Skeletal muscle satellite cell (primary cell): Measurements from ENCODE around the gene SCYL1.

Source experiments
- H3K27me3 ChIP-seq: 2 replicates; pipeline ENCODE4 v1.7.0; 2013; ENCODE audit warnings: low read length; ENCODE audit not compliant: control insufficient read depth, insufficient read depth
- H3K36me3 ChIP-seq: 2 replicates; pipeline ENCODE4 v1.7.0; 2013; ENCODE audit warnings: mild to moderate bottlenecking, control low read depth, low read length; ENCODE audit not compliant: insufficient read depth
- H3K4me1 ChIP-seq: 2 replicates; pipeline ENCODE4 v1.7.0; 2013; ENCODE audit warnings: low read length; ENCODE audit not compliant: control insufficient read depth, insufficient read depth
- H3K4me2 ChIP-seq: 2 replicates; pipeline ENCODE4 v1.7.0; 2013; ENCODE audit warnings: mild to moderate bottlenecking, low read length
- H3K4me3 ChIP-seq: 2 replicates; pipeline ENCODE4 v1.7.0; 2013; ENCODE audit warnings: low read length
- H3K9ac ChIP-seq: 2 replicates; pipeline ENCODE4 v1.7.0; 2013; ENCODE audit warnings: mild to moderate bottlenecking, low read depth, low read length, moderate library complexity
- H3K9me3 ChIP-seq: replicated peaks from 2 replicates; pipeline ENCODE4 v1.7.0; 2013; ENCODE audit warnings: mild to moderate bottlenecking, control low read depth, low read length

Gene SCYL1

GRCh38 chr11:65554057-65554818 is 29.4 kb downstream of the SCYL1 start:
- Histone ChIP-seq H3K36me3 (peaks cover 25% of the 10 kb centered on the region), H3K9me3 (no peaks in the 10 kb centered on the region), H3K27me3 (no peaks in the 10 kb centered on the region), H3K9ac (no peak overlapping the region), H3K4me3 (no peak overlapping the region), H3K4me2 (peak overlapping the region; percentile 9), H3K4me1 (peaks cover 48% of the 10 kb centered on the region)

DNA sequence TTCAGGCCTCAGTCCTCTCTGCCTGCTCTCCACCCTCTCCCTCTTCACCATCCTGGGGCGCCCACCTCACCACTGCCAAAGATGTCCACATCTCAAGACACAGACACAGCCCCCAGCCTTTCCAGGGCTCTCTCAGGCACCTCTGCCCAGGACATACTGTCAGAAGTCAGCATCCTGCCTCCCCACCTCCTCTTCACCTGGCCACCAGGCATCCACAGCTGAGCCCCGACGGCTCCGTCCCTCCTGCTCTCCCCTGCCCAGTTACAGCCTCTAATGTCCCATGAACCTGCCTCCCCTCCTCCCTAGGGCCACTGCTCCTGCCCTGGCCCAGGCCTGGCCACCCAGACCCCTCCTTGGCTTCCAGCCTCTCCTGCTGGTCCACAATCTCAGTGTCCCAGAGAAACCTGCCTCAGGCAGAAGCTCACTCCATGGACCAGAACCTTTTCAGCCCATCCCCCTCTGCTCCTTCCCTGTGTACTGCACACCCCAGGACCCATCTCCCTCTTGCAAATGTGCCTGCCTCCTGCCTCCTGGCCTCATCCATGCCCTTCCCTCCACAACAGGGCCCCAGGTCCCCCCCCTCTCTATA is 30.1 kb downstream of the SCYL1 start:
- Histone ChIP-seq H3K4me1 (peaks cover 55% of the 10 kb centered on the region), H3K36me3 (peaks cover 22% of the 10 kb centered on the region), H3K9ac (no peak overlapping the region), H3K4me3 (peak overlapping the region; percentile 56), H3K27me3 (no peaks in the 10 kb centered on the region), H3K4me2 (peak overlapping the region; percentile 93), H3K9me3 (no peaks in the 10 kb centered on the region)

DNA sequence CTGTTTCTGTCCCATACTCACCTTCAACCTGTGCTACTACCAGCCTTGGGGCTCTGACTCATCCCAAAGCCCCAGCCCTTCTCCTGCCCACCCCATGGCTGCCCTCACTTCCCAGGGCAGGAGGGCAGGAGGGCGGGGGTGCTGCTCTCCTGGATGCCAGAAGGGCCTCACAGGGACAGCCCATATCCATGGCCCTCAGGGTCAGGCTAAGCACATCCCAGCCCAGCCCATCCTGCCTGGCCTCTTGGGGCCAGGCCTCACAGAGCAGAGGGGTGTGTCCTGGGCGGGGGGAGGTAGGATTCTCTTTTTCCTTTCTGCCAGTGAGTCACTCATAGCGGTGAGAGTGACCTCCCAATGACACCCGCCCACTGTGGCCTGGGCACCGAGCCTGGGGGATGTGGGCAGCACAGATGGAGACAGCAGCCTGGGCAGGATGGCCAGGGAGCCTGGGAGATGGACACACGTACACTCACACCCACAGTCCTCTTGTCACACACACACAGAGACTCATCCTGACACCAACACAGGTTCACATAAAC is 30.9 kb downstream of the SCYL1 start:
- Histone ChIP-seq H3K4me3 (peak overlapping the region; percentile 56), H3K36me3 (peaks cover 21% of the 10 kb centered on the region), H3K4me1 (peaks cover 64% of the 10 kb centered on the region), H3K4me2 (peak overlapping the region; percentile 93), H3K9ac (peak overlapping the region; percentile 13), H3K27me3 (no peaks in the 10 kb centered on the region), H3K9me3 (no peaks in the 10 kb centered on the region)

- H3K36me3 ChIP-seq: peaks cover 12% of the 10 kb centered on the region
- peak overlapping the region; percentile 78 for H3K9ac ChIP-seq
- H3K4me3 ChIP-seq: peak overlapping the region; percentile 74
- H3K27me3 ChIP-seq: no peaks in the 10 kb centered on the region
- H3K4me1 ChIP-seq: peaks cover 66% of the 10 kb centered on the region
- no peaks in the 10 kb centered on the region for H3K9me3 ChIP-seq
- peak overlapping the region; percentile 93 for H3K4me2 ChIP-seq
Observed at GRCh38 chr11:65556470-65557279, 31.8 kb downstream of the SCYL1 start.

DNA sequence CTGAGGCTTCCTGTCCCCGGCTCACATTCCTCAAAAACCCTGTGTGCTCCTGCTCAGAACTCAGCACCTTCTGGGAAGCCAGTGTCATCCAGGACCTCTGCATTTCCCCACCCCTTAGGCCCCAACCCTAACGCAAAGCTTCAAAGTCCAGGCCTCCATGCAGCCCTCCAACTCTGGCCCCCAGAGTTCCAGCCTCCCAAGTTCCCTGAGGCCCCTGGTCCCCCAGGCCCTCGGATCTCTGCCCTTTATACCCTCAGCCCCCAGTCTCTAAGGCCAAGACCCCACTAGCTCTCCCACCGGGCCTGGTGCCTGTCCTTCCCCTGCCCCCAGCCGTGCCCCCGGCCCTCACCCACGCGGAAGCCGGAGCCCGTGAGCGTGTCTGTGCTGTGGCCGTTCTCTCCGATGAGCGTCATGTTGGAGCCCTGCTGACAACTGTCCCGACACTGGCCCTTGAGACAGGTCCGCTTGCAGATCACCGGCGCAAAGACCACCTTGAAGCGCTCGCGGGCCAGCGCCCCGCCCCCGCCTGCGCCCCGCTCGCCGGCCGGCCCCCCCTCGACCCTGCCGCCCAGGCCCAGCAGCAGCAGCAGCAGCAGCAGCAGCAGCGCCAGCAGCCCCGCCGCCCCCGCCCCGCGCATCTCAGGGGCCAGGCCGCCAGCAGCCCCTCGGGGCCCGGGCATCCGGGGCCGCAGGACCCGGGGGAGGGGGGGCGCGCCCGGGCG is 32.6 kb downstream of the SCYL1 start:
- Histone ChIP-seq H3K4me1 (peaks cover 66% of the 10 kb centered on the region), H3K9me3 (no peaks in the 10 kb centered on the region), H3K27me3 (no peaks in the 10 kb centered on the region), H3K4me3 (peak overlapping the region; percentile 74), H3K4me2 (peak overlapping the region; percentile 93), H3K9ac (peak overlapping the region; percentile 78), H3K36me3 (peaks cover 4% of the 10 kb centered on the region)

DNA sequence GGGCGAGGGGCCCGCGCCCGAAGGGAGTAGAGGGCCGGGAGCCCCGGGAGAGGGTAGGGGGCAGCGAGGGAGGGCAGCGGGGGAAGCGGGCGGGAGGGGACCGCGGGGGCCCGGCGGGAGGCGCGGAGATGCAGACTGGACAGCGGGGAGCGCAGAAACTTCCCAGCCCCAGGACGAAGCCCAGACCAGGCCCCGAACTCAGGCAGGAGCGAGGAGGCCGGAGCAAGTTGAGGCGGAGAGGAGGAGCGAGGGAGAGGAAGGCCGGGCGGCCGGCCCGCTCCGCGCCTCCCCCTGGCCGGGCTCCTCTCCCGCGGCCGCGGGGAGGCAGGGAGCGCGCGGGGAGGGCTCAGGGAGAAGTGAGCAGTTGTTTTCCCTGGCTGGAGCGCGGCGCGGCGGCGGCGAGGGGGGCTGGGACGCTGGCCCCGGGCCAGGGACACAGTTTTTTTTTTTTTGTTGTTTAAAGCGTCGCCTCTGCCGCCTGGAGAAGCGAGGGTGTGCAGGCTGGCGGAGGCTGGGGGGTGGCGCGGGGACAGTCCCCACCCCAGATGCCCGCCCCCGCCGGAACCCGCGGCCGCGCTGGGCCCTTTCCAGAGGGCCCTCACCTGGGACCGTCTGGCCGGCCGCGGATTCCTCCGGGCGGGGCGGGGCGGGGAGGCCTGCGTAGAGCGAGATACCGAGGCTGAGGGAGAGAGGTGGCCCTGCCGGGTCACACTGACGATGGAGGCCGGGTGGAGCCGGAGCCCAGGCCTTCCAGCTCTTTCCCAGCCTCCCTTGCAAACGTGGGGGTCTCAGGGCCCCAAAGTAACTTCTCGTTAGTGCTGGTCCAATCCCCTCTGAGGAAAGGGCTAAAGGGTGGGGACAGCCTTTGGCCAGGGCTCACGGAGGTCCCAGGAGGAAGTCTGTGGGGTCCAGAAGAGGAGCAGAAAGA is 33.4 kb downstream of the SCYL1 start, which contains the start of gene LTBP3:
Gene LTBP3, minus strand, starts transcription at position 358 of the 928 bp plus-strand sequence. CDS start 400 bp downstream, outside the sequence.
- Histone ChIP-seq H3K9me3 (no peaks in the 10 kb centered on the region), H3K9ac (peak within 1 kb of the TSS; percentile 78), H3K4me2 (peak within 1 kb of the TSS; percentile 93), H3K4me3 (peak within 1 kb of the TSS; percentile 74), H3K4me1 (peaks cover 66% of the 10 kb centered on the region), H3K36me3 (no peaks in the 10 kb centered on the region), H3K27me3 (no peaks in the 10 kb centered on the region)

- peaks cover 63% of the 10 kb centered on the region for H3K4me1 ChIP-seq
- H3K4me2 ChIP-seq: peak overlapping the region; percentile 93
- H3K9me3 ChIP-seq: no peaks in the 10 kb centered on the region
- no peaks in the 10 kb centered on the region for H3K27me3 ChIP-seq
- H3K4me3 ChIP-seq: peak overlapping the region; percentile 57
- peak overlapping the region; percentile 75 for H3K9ac ChIP-seq
- H3K36me3 ChIP-seq: no peaks in the 10 kb centered on the region
Observed at GRCh38 chr11:65558930-65559509, 34.1 kb downstream of the SCYL1 start.

- no peaks in the 10 kb centered on the region for H3K9me3 ChIP-seq
- H3K36me3 ChIP-seq: no peaks in the 10 kb centered on the region
- peaks cover 58% of the 10 kb centered on the region for H3K4me1 ChIP-seq
- no peaks in the 10 kb centered on the region for H3K27me3 ChIP-seq
- H3K4me2 ChIP-seq: peak overlapping the region; percentile 93
- H3K9ac ChIP-seq: peak overlapping the region; percentile 75
- peak overlapping the region; percentile 57 for H3K4me3 ChIP-seq
Observed at GRCh38 chr11:65559535-65559934, 34.7 kb downstream of the SCYL1 start.

DNA sequence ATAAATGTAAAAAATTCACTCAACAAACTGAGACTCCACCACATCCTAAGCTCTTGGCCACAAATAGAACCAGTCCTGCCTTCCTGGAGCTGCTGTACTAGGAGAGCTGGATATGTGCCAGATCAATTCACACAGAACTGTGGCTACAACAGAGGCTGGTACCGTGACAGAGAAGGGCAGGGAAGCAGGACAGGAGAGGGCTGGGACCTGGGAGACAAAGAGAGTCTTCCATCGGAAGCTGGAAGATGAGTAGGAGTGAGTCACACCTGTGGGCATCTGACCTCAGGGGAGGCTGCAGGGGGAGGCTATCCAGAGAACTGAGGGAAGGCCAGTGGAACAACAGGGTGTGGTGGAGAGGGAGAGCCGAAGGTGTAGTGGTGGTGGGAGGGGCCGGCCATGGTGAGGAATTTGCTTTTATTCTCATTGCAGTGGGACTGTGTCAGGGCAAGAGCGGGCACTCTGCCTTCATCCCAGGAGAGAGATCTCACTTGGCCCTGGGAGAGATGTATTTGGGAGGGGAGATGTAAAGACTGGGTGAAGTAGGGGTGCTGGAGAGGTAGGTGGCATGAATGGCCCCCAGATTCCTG is 35.2 kb downstream of the SCYL1 start:
- Histone ChIP-seq H3K4me2 (peak overlapping the region; percentile 52), H3K4me3 (no peak overlapping the region), H3K27me3 (no peaks in the 10 kb centered on the region), H3K4me1 (peaks cover 53% of the 10 kb centered on the region), H3K9me3 (no peaks in the 10 kb centered on the region), H3K9ac (no peak overlapping the region), H3K36me3 (no peaks in the 10 kb centered on the region)
